OCI-M2 (cell line): ENCODE results near the gene ZXDA.

Experiments used
- DNase-seq: peaks from one replicate; lab custom pipeline; 2025; ENCODE audit not compliant: unreplicated experiment; lab: John Stamatoyannopoulos, UW

Gene ZXDA

DNA sequence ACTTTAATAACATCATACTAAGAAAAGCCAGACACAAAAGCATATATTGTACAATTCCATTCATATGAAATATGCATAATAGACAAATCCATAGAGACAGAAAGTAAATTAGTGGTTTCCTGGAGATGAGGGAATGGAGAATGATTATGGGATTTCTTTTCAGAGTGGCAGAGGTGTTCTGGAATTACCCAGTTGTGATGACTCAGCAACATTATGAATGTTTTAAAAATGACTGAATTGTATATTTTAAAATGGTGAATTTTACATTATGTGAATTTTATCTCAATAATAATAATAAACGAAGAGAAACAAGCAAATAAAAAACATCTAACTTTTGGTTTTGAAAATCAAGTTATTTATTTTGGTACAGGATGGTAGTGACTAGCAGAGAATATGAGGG is 11.2 kb downstream of the ZXDA start:
- no peak for DNase-seq

DNA sequence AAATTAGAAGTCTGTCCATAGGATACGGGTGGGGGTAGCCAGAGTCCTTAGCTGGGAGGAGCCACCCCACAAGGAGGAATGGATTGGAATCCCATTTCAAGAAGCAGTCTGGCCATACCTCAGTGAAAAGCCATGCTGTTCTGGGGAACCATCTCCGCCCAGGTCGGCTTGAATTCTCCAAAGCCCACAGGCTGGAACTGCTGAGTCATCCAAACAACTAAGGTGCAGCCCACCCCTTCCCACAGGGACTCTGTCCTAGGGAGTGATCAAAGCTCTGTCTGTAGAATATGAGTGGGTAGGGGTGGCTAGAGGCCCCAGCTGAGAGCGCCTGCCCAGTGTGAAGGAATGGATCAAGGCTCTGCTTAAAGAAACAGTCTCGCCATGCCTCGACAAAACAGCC is 38.8 kb downstream of the ZXDA start:
- no peak for DNase-seq
